SK-N-SH treated with all-trans-retinoic acid at 6 μM for 48 hours (cell line): ENCODE measurements around the gene RBM17.

Source experiments
- ATAC-seq: fragments of 200-7000 bp; cut with Tn5 transposase; 3 replicates; pipeline ENCODE4 v1.9.1; 2020; ENCODE audit warnings: mild to moderate bottlenecking, moderate library complexity
- ARNTL ChIP-seq: fragments of 450-650 bp; formaldehyde crosslinking; IDR thresholded peaks from 2 replicates; pipeline ENCODE4 v1.5.0; 2020; ENCODE audit warnings: low read depth, mild to moderate bottlenecking, moderate library complexity, borderline replicate concordance
- BACH2 ChIP-seq: fragments of 250-450 bp; sonication (Bioruptor Pico); IDR thresholded peaks from 2 replicates; pipeline ENCODE4 v1.9.0; 2021; ENCODE audit warnings: mild to moderate bottlenecking, borderline replicate concordance
- CREB5 ChIP-seq: fragments of 250-450 bp; sonication (Bioruptor Pico); IDR thresholded peaks from 2 replicates; pipeline ENCODE4 v1.5.1; 2020; ENCODE audit warnings: low read depth, mild to moderate bottlenecking, moderate library complexity
- CSDC2 ChIP-seq: fragments of 250-450 bp; sonication (Bioruptor Pico); IDR thresholded peaks from 2 replicates; pipeline ENCODE4 v1.5.0; 2020; ENCODE audit warnings: mild to moderate bottlenecking, moderate library complexity
- CSRNP3 ChIP-seq: fragments of 250-450 bp; sonication (Bioruptor Pico); IDR thresholded peaks from 2 replicates; pipeline ENCODE4 v1.5.1; 2021; ENCODE audit warnings: mild to moderate bottlenecking, moderate library complexity
- ESRRG ChIP-seq: fragments of 250-450 bp; sonication (Bioruptor Pico); IDR thresholded peaks from 2 replicates; pipeline ENCODE4 v1.6.1; 2021; ENCODE audit warnings: mild to moderate bottlenecking
- GLIS3 ChIP-seq: fragments of 250-450 bp; sonication (Bioruptor Pico); IDR thresholded peaks from 2 replicates; pipeline ENCODE4 v1.5.0; 2020; ENCODE audit warnings: mild to moderate bottlenecking, moderate library complexity
- ISL1 ChIP-seq: fragments of 250-450 bp; sonication (Bioruptor Pico); IDR thresholded peaks from 2 replicates; pipeline ENCODE4 v2.1.2; 2022; ENCODE audit warnings: mild to moderate bottlenecking, moderate library complexity
- OSR1 ChIP-seq: fragments of 250-450 bp; sonication (Bioruptor Pico); IDR thresholded peaks from 2 replicates; pipeline ENCODE4 v1.8.0; 2022; ENCODE audit warnings: moderate library complexity, mild to moderate bottlenecking, inconsistent platforms
- PATZ1 ChIP-seq: fragments of 250-450 bp; sonication (Bioruptor Pico); IDR thresholded peaks from 2 replicates; pipeline ENCODE4 v1.8.0; 2020; ENCODE audit warnings: mild to moderate bottlenecking, moderate library complexity, borderline replicate concordance
- POU6F1 ChIP-seq: fragments of 250-450 bp; sonication (Bioruptor Pico); IDR thresholded peaks from 2 replicates; pipeline ENCODE4 v1.8.0; 2021; ENCODE audit warnings: low read depth, mild to moderate bottlenecking, moderate library complexity, borderline replicate concordance
- RARB ChIP-seq: fragments of 250-450 bp; sonication (Bioruptor Pico); IDR thresholded peaks from 2 replicates; pipeline ENCODE4 v1.8.0; 2021; ENCODE audit warnings: mild to moderate bottlenecking, moderate library complexity
- SNAI2 ChIP-seq: fragments of 250-450 bp; sonication (Bioruptor Pico); IDR thresholded peaks from 2 replicates; pipeline ENCODE4 v1.5.0; 2020; ENCODE audit warnings: mild to moderate bottlenecking, moderate library complexity
- TCF4 ChIP-seq: fragments of 250-450 bp; sonication (Bioruptor Pico); IDR thresholded peaks from 2 replicates; pipeline ENCODE4 v1.8.0; 2021; ENCODE audit warnings: mild to moderate bottlenecking, moderate library complexity, borderline replicate concordance
- TOX ChIP-seq: fragments of 250-450 bp; sonication (Bioruptor Pico); IDR thresholded peaks from 2 replicates; pipeline ENCODE4 v1.8.0; 2021; ENCODE audit warnings: mild to moderate bottlenecking, moderate library complexity, borderline replicate concordance
- TSHZ2 ChIP-seq: fragments of 250-450 bp; sonication (Bioruptor Pico); IDR thresholded peaks from 2 replicates; pipeline ENCODE4 v1.5.0; 2020; ENCODE audit warnings: mild to moderate bottlenecking, moderate library complexity
- ZC3H10 ChIP-seq: fragments of 250-450 bp; sonication (Bioruptor Pico); IDR thresholded peaks from 2 replicates; pipeline ENCODE4 v1.5.1; 2021; ENCODE audit warnings: mild to moderate bottlenecking, moderate library complexity
- ZFP3 ChIP-seq: fragments of 250-450 bp; sonication (Bioruptor Pico); IDR thresholded peaks from 2 replicates; pipeline ENCODE4 v1.5.0; 2020; ENCODE audit warnings: mild to moderate bottlenecking, moderate library complexity
- ZFP30 ChIP-seq: fragments of 450-650 bp; formaldehyde crosslinking; IDR thresholded peaks from 2 replicates; pipeline ENCODE4 v1.5.0; 2022; ENCODE audit warnings: mild to moderate bottlenecking, moderate library complexity
- ZNF565 ChIP-seq: fragments of 450-650 bp; formaldehyde crosslinking; conservative IDR thresholded peaks from 2 replicates; pipeline ENCODE4 v1.5.0; 2020; ENCODE audit warnings: low read depth, mild to moderate bottlenecking, moderate library complexity
- ZNF70 ChIP-seq: fragments of 450-650 bp; formaldehyde crosslinking; IDR thresholded peaks from 2 replicates; pipeline ENCODE4 v1.5.0; 2020; ENCODE audit warnings: mild to moderate bottlenecking, moderate library complexity
- ZNF8 ChIP-seq: fragments of 450-650 bp; formaldehyde crosslinking; IDR thresholded peaks from 2 replicates; pipeline ENCODE4 v1.5.0; 2020; ENCODE audit warnings: mild to moderate bottlenecking, moderate library complexity

RBM17 gene

GRCh38 chr10:6065406-6065805 lies 23.4 kb upstream of the RBM17 start:
- TF ChIP-seq CSDC2 (CRISPR knock-in tag) (no peak), ZNF565 (CRISPR knock-in tag) (no peak), ZNF8 (no peak), SNAI2 (no peak), GLIS3 (CRISPR knock-in tag) (no peak), ISL1 (no peak), PATZ1 (CRISPR knock-in tag) (no peak), CREB5 (no peak), ZNF70 (CRISPR knock-in tag) (no peak), TOX (CRISPR knock-in tag) (no peak), RARB (CRISPR knock-in tag) (no peak), ZFP30 (CRISPR knock-in tag) (no peak)
- ATAC-seq, result no peak

- TF ChIP-seq ISL1 (no peak), CSRNP3 (no peak), BACH2 (CRISPR knock-in tag) (no peak), ZC3H10 (CRISPR knock-in tag) (no peak), OSR1 (CRISPR knock-in tag) (no peak), ZFP30 (CRISPR knock-in tag) (no peak), GLIS3 (CRISPR knock-in tag) (no peak), ZFP3 (CRISPR knock-in tag) (no peak), TCF4 (CRISPR knock-in tag) (no peak), POU6F1 (CRISPR knock-in tag) (no peak), RARB (CRISPR knock-in tag) (no peak), ZNF70 (CRISPR knock-in tag) (no peak), TOX (CRISPR knock-in tag) (no peak), ESRRG (CRISPR knock-in tag) (no peak), PATZ1 (CRISPR knock-in tag) (no peak), ARNTL (CRISPR knock-in tag) (no peak), CREB5 (no peak), CSDC2 (CRISPR knock-in tag) (no peak), TSHZ2 (no peak)
- no peak for ATAC-seq
Measured at GRCh38 chr10:6065835-6066234, 23.0 kb upstream of the RBM17 start.
